Activated naive CD8-positive, alpha-beta T cell treated with anti-CD3 and anti-CD28 coated beads for 36 hours (primary cell): ENCODE results near the gene PPP2R5C. TPM values are rescaled to one million over a fixed set of nuclear protein-coding genes. Genes with fewer than 3 reads are reported as not detected.

Experiments
- total RNA-seq, 2 experiments: library from RNA; stranded (reverse); gene quantifications; one replicate each; pipeline ENCODE4 v1.2.3, GENCODE V29; 2021

PPP2R5C gene
- total RNA-seq, 2 experiments from 2014 or later: 209 to 221 TPM

Other genes starting within 250 kb of the PPP2R5C start
- not detected for gene DIO3, start 200.2 kb upstream of the PPP2R5C start, total RNA-seq
- gene DYNC1H1, start 202.9 kb downstream of the PPP2R5C start, total RNA-seq: 100 to 1,000 TPM; 216 to 227 TPM